Effector CD8-positive, alpha-beta T cell (primary cell): ENCODE data around the gene RPS2.

Experiments
- DNase-seq: peaks from one replicate; lab custom pipeline; 2025; lab: John Stamatoyannopoulos, UW

The RPS2 gene

GRCh38 chr16:1919327-1919998 lies 45.2 kb downstream of the RPS2 start:
- DNase-seq = no peak

GRCh38 chr16:1918351-1919326 lies 46.0 kb downstream of the RPS2 start, which contains the start of gene HS3ST6:
TSS of gene HS3ST6 (minus strand) at chr16:1918415. CDS start at chr16:1918323, 92 bp downstream.
- DNase-seq = no peak

- no peak for DNase-seq
Measured at GRCh38 chr16:1917665-1918350, 46.8 kb downstream of the RPS2 start.

GRCh38 chr16:1917056-1917664 lies 47.5 kb downstream of the RPS2 start:
- no peak for DNase-seq

GRCh38 chr16:1916640-1916990 lies 48.0 kb downstream of the RPS2 start:
- DNase-seq = no peak

GRCh38 chr16:1915732-1916639 lies 48.6 kb downstream of the RPS2 start:
- DNase-seq = no peak

GRCh38 chr16:1914988-1915387 lies 49.6 kb downstream of the RPS2 start:
- DNase-seq = no peak

- DNase-seq = no peak
Measured at GRCh38 chr16:1914084-1914608, 50.5 kb downstream of the RPS2 start.

- no peak for DNase-seq
Measured at GRCh38 chr16:1913327-1914083, 51.1 kb downstream of the RPS2 start.

- no peak for DNase-seq
Measured at GRCh38 chr16:1912215-1912543, 52.4 kb downstream of the RPS2 start.
